ENCODE measurements around the gene INSL3. TPM values are rescaled to one million over a fixed set of nuclear protein-coding genes. Genes with fewer than 3 reads are reported as not detected.

The INSL3 gene
- total and polyA plus RNA-seq, 2 of the 13 experiments (the other 11 are each of a cell fraction or from before 2014, with no cell fraction given) = 0.30 TPM; not detected in 1

GRCh38 chr19:17797424-17798201 is 23.7 kb downstream of the INSL3 start (continued):
- TF ChIP-seq CERS6 (CRISPR knock-in tag; IDR thresholded peaks at IDR 0.05) = no peak
- no peak for TF ChIP-seq MTF2 (CRISPR knock-in tag; IDR thresholded peaks at IDR 0.05; ENCODE audit: borderline replicate concordance)
- TF ChIP-seq DNMT3B (CRISPR knock-in tag; conservative IDR thresholded peaks at IDR 0.05) = peak; percentile 80; the same call in 1 of the 2 replicates
- TF ChIP-seq FOXO4 (CRISPR knock-in tag; conservative IDR thresholded peaks at IDR 0.05) = no peak
- peak; percentile 49; the same call in 1 of the 2 replicates for TF ChIP-seq ZNF12 (CRISPR knock-in tag; IDR thresholded peaks at IDR 0.05)
- no peak for TF ChIP-seq REL (CRISPR knock-in tag; conservative IDR thresholded peaks at IDR 0.05)
- TF ChIP-seq PCBP2 (optimal IDR thresholded peaks at IDR 0.05; ENCODE audit: low read depth, low read length, poor library complexity, severe bottlenecking) = no peak
- no peak for TF ChIP-seq ZFP36L2 (CRISPR knock-in tag; IDR thresholded peaks at IDR 0.05)
- no peak for TF ChIP-seq CHD2 (IDR thresholded peaks at IDR 0.05; ENCODE audit: low read depth, low read length)
- TF ChIP-seq MIXL1 (CRISPR knock-in tag; IDR thresholded peaks at IDR 0.05) = 0 out of 2 replicates have a peak, but pooled peaks have one; percentile 7
- TF ChIP-seq FOXK2 (IDR thresholded peaks at IDR 0.05) = 0 out of 2 replicates have a peak, but pooled peaks have one; percentile 37
- 0 out of 2 replicates have a peak, but pooled peaks have one; percentile 33 for TF ChIP-seq ESRRA (CRISPR knock-in tag; IDR thresholded peaks at IDR 0.05; ENCODE audit: low read depth)
- no peak for TF ChIP-seq ELK4 (CRISPR knock-in tag; IDR thresholded peaks at IDR 0.05; ENCODE audit: borderline replicate concordance)
- TF ChIP-seq PRDM15 (CRISPR knock-in tag; IDR thresholded peaks at IDR 0.05) = no peak
- TF ChIP-seq SOX6 (IDR thresholded peaks at IDR 0.05) = no peak
- peak; percentile 37; the same call in 1 of the 2 replicates for TF ChIP-seq SOX6 (CRISPR knock-in tag; IDR thresholded peaks at IDR 0.05)
- TF ChIP-seq GTF3A (CRISPR knock-in tag; conservative IDR thresholded peaks at IDR 0.05) = no peak
- TF ChIP-seq NFE2L2 (IDR thresholded peaks at IDR 0.05; ENCODE audit: low read length) = no peak
- TF ChIP-seq ZNF75D (CRISPR knock-in tag; IDR thresholded peaks at IDR 0.05; ENCODE audit: borderline replicate concordance) = no peak
- TF ChIP-seq SRSF9 (IDR thresholded peaks at IDR 0.05; ENCODE audit: borderline replicate concordance, insufficient read depth, low read depth, low read length, poor library complexity, severe bottlenecking) = no peak
- TF ChIP-seq TFDP1 (CRISPR knock-in tag; IDR thresholded peaks at IDR 0.05; ENCODE audit: borderline replicate concordance) = no peak
- TF ChIP-seq ZNF629 (CRISPR knock-in tag; conservative IDR thresholded peaks at IDR 0.05) = no peak
